B cell (primary cell): Measurements from ENCODE around the gene ABCC1. TPM values are rescaled to one million over a fixed set of nuclear protein-coding genes. Genes with fewer than 3 reads are reported as not detected.

Experiments
- ATAC-seq: fragments of 200-7000 bp; cut with Tn5 transposase; one replicate; pipeline ENCODE4 v1.10.0; 2021; ENCODE audit warnings: low read depth, mild to moderate bottlenecking, moderate number of reproducible peaks, moderate library complexity
- CTCF ChIA-PET: fragments of 350-600 bp; sonication (Branson Sonifier 250); formaldehyde crosslinking; loops from one replicate; lab custom pipeline; 2021; ENCODE audit warnings: antibody characterized with exemption, inconsistent platforms; lab: Charles Lee
- POLR2A ChIA-PET: fragments of 350-600 bp; sonication (Branson Sonifier 250); formaldehyde crosslinking; loops from one replicate; lab custom pipeline; 2021; ENCODE audit warnings: antibody characterized with exemption; lab: Charles Lee
- DNase-seq: peaks from one replicate; pipeline ENCODE4 v3.0.0; 2013
- H2AFZ ChIP-seq: 2 replicates; pipeline ENCODE4 v1.6.1; 2012; ENCODE audit warnings: mild to moderate bottlenecking, low read depth, low read length; ENCODE audit not compliant: insufficient read depth, poor library complexity, severe bottlenecking
- H3K27ac ChIP-seq, 2 donors: 1 replicate in 1 of 2; 2 replicates in 1 of 2; pipeline ENCODE4 v1.5.1; 2012 to 2013; ENCODE audit warnings: low read length in 2 of 2, mild to moderate bottlenecking in 2 of 2, moderate library complexity in 1 of 2
- H3K27me3 ChIP-seq, 4 experiments: fragments of 200-600 bp in 1 of 4; sonication (generic) in 1 of 4; replicated peaks in 1 of 4; 1 replicate in 2 of 4; 2 replicates in 2 of 4; pipeline versions ENCODE4 v1.6.1 to v1.7.0; 2013 to 2016; ENCODE audit warnings: low read length in 3 of 4, mild to moderate bottlenecking in 2 of 4, mixed read lengths in 1 of 4, moderate library complexity in 1 of 4; ENCODE audit not compliant: insufficient read depth in 4 of 4, control insufficient read depth in 3 of 4; ENCODE audit errors: control extremely low read depth in 1 of 4
- H3K36me3 ChIP-seq, 2 experiments: replicated peaks in 1 of 2; 1 replicate in 1 of 2; 2 replicates in 1 of 2; pipeline versions ENCODE4 v1.6.1 to v1.7.1; 2013; ENCODE audit warnings: low read length in 1 of 2; ENCODE audit not compliant: insufficient read depth in 2 of 2, control insufficient read depth in 1 of 2; ENCODE audit errors: control extremely low read depth in 1 of 2, extremely low read depth in 1 of 2
- H3K4me1 ChIP-seq, 2 donors: fragments of 200-600 bp in 1 of 2; sonication (generic) in 1 of 2; 1 replicate in 1 of 2; 2 replicates in 1 of 2; pipeline versions ENCODE4 v1.5.1 to v1.6.1; 2013 to 2017; ENCODE audit warnings: low read length in 2 of 2; ENCODE audit not compliant: control insufficient read depth in 2 of 2, insufficient read depth in 2 of 2
- H3K4me2 ChIP-seq: replicated peaks from 2 replicates; pipeline ENCODE3; 2012; ENCODE audit warnings: mild to moderate bottlenecking, low read depth, low read length; ENCODE audit not compliant: poor library complexity, severe bottlenecking
- H3K4me3 ChIP-seq, 5 experiments: fragments of 200-600 bp in 1 of 5; sonication (generic) in 1 of 5; 1 replicate in 3 of 5; 2 replicates in 2 of 5; pipeline versions ENCODE4 v1.5.1 to v1.7.0; 2011 to 2016; ENCODE audit warnings: low read length in 4 of 5, mild to moderate bottlenecking in 4 of 5, low read depth in 2 of 5, control low read depth in 1 of 5, moderate library complexity in 1 of 5; ENCODE audit not compliant: insufficient read depth in 1 of 5; ENCODE audit errors: control extremely low read depth in 1 of 5, extremely low read depth in 1 of 5
- H3K79me2 ChIP-seq: fragments of 200-600 bp; sonication (generic); one replicate; pipeline ENCODE4 v1.6.0; 2016; ENCODE audit warnings: low read length; ENCODE audit not compliant: control insufficient read depth, insufficient read depth
- H3K9ac ChIP-seq: fragments of 200-600 bp; sonication (generic); 2 replicates; pipeline ENCODE4 v1.6.1; 2017; ENCODE audit warnings: mild to moderate bottlenecking, low read length, moderate library complexity
- H3K9me3 ChIP-seq, 3 donors: one replicate each; pipeline versions ENCODE4 v1.6.1 to v1.7.1; 2013; ENCODE audit warnings: low read length in 2 of 3; ENCODE audit not compliant: control insufficient read depth in 2 of 3, insufficient read depth in 1 of 3; ENCODE audit errors: control extremely low read depth in 1 of 3
- H4K20me1 ChIP-seq: 2 replicates; pipeline ENCODE4 v1.6.0; 2012; ENCODE audit warnings: mild to moderate bottlenecking, low read length; ENCODE audit not compliant: insufficient read depth, control insufficient read depth, poor library complexity, severe bottlenecking
- H3K27ac Mint-ChIP-seq: one replicate; pipeline ENCODE4 v1.8.0; 2021; ENCODE audit warnings: mixed read lengths
- H3K27me3 Mint-ChIP-seq: one replicate; pipeline ENCODE4 v1.8.0; 2021; ENCODE audit warnings: mixed read lengths
- H3K4me1 Mint-ChIP-seq: one replicate; pipeline ENCODE4 v1.8.0; 2021; ENCODE audit warnings: mixed read lengths
- H3K4me3 Mint-ChIP-seq: one replicate; pipeline ENCODE4 v1.8.0; 2021; ENCODE audit warnings: mixed read lengths
- H3K9me3 Mint-ChIP-seq: one replicate; pipeline ENCODE4 v1.8.0; 2022; ENCODE audit warnings: mixed read lengths; ENCODE audit not compliant: insufficient read depth
- CTCF ChIP-seq: fragments of 200-600 bp; IDR thresholded peaks from one replicate; pipeline ENCODE4 v1.8.0; 2022; ENCODE audit warnings: antibody characterized with exemption, mild to moderate bottlenecking
- EZH2 ChIP-seq: IDR thresholded peaks from 2 replicates; pipeline ENCODE4 v1.6.1; 2012; ENCODE audit warnings: borderline replicate concordance, low read depth, mild to moderate bottlenecking, moderate library complexity, low read length; ENCODE audit not compliant: insufficient read depth, poor library complexity, severe bottlenecking
- WGBS: methylation state at CpG from one replicate; pipeline ENCODE4 v1.1.5; 2013; ENCODE audit warnings: missing lambda C conversion rate; ENCODE audit not compliant: insufficient coverage; 5-methylcytosine and 5-hydroxymethylcytosine counted together
- intact Hi-C: fragments of 100-400 bp; cut with micrococcal nuclease; formaldehyde crosslinking; loops from one replicate; pipeline ENCODE4 v1.10.0; 2022
- polyA plus RNA-seq: library from polyadenylated mRNA; depleted of rRNA; stranded (reverse); fragments of >200 nt; gene quantifications from 2 replicates; pipeline ENCODE4 v1.2.3, GENCODE V29; 2012
- total RNA-seq, 2 donors: library from RNA; stranded (reverse); fragments of 120-200 nt in 1 of 2; gene quantifications; 1 replicate in 1 of 2; 2 replicates in 1 of 2; pipeline versions ENCODE4 v1.2.3 to v1.2.4, GENCODE V29; 2013 to 2022

The ABCC1 gene
- total and polyA plus RNA-seq, 2 donors (not counting 1 experiment from before 2014, with no cell fraction given) = 21.8 to 73.0 TPM

DNA sequence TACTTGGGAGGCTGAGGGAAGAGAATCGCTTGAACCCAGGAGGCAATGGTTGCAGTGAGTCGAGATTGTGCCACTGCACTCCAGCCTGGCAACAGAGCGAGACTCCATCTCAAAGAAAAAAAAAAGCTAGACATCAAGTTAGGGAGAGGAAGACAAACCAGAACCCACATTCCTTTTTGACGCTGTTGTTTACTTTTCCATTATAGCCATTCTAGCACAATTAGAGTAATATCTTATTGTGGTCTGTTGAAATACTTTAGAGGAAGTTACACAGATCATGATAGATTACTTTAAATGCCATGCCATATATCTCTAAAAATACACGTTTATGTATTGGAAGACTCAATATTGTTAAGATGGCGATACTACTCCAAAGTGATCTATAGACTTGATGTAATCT, 16.5 kb upstream of the ABCC1 start:
- H3K4me1 ChIP-seq = no peaks in the 10 kb centered on the region
- no peaks in the 10 kb centered on the region for H3K4me1 Mint-ChIP-seq
- H3K79me2 ChIP-seq = no peaks in the 10 kb centered on the region
- H3K4me3 Mint-ChIP-seq = no peak overlapping the region
- no peak overlapping the region for H3K9ac ChIP-seq
- no peak overlapping the region for H3K4me2 ChIP-seq
- no peaks in the 10 kb centered on the region for H3K36me3 ChIP-seq
- TF ChIP-seq CTCF = no peak
- TF ChIP-seq EZH2 = no peak
- ChIA-PET POLR2A (no interaction called here), CTCF (interaction anchor here (0.5 kb wide), 1 partner anchor 15 kb away, joined by 3 read pairs; no protein-coding TSS in a partner anchor)
- intact Hi-C loops = no loop called here
- no peak for ATAC-seq
- peaks cover 0 to 4% (median 0%) of the 10 kb centered on the region in 3 donors for H3K9me3 ChIP-seq
- H3K27ac Mint-ChIP-seq = no peak overlapping the region
- H2AFZ ChIP-seq = no peak overlapping the region
- H3K27ac ChIP-seq = no peak overlapping the region
- 92% methylated on average over 2 of the region's 6 CpGs for WGBS
- H4K20me1 ChIP-seq = no peaks in the 10 kb centered on the region
- H3K27me3 ChIP-seq = no peaks in the 10 kb centered on the region
- H3K4me3 ChIP-seq = no peak overlapping the region
- no peak for DNase-seq
- no peaks in the 10 kb centered on the region for H3K9me3 Mint-ChIP-seq
- peaks cover 4% of the 10 kb centered on the region for H3K27me3 Mint-ChIP-seq

GRCh38 chr16:15933781-15934180, 15.6 kb upstream of the ABCC1 start:
- no peak for DNase-seq
- no peak overlapping the region for H3K9ac ChIP-seq
- Mint-ChIP-seq H3K4me3 (no peak overlapping the region), H3K9me3 (no peaks in the 10 kb centered on the region), H3K27ac (no peak overlapping the region), H3K4me1 (no peaks in the 10 kb centered on the region), H3K27me3 (peaks cover 4% of the 10 kb centered on the region)
- H3K79me2 ChIP-seq = no peaks in the 10 kb centered on the region
- CTCF ChIA-PET = no interaction called here
- WGBS = 94% methylated on average over 3 of the region's 4 CpGs
- POLR2A ChIA-PET = no interaction called here
- ATAC-seq = no peak
- no peak overlapping the region for H3K4me2 ChIP-seq
- intact Hi-C loops = no loop called here
- H3K4me3 ChIP-seq = no peak overlapping the region
- H3K36me3 ChIP-seq = no peaks in the 10 kb centered on the region
- H3K4me1 ChIP-seq = no peaks in the 10 kb centered on the region
- no peaks in the 10 kb centered on the region for H4K20me1 ChIP-seq
- H3K27ac ChIP-seq = no peak overlapping the region
- H3K27me3 ChIP-seq = no peaks in the 10 kb centered on the region
- H2AFZ ChIP-seq = no peak overlapping the region
- no peak for TF ChIP-seq EZH2
- no peak for TF ChIP-seq CTCF
- peaks cover 0 to 4% (median 0%) of the 10 kb centered on the region in 3 donors for H3K9me3 ChIP-seq
